Trophoblast cell (in vitro differentiated cells and primary cell): ENCODE results near the gene TCIRG1.

ENCODE experiments used
- DNase-seq, 2 donors: peaks; one replicate each; pipeline ENCODE4 v3.0.0-alpha.2; 2016
- H2AFZ ChIP-seq: 2 replicates; pipeline ENCODE4 v1.6.1; 2013; ENCODE audit warnings: low read length, moderate library complexity, mild to moderate bottlenecking; ENCODE audit not compliant: insufficient read depth, poor library complexity
- H2AK5ac ChIP-seq: 2 replicates; pipeline ENCODE4 v1.6.1; 2013; ENCODE audit warnings: mild to moderate bottlenecking, low read length
- H2BK120ac ChIP-seq: 2 replicates; pipeline ENCODE4 v1.6.1; 2013; ENCODE audit warnings: low read length, mild to moderate bottlenecking, moderate library complexity; ENCODE audit not compliant: insufficient read depth, poor library complexity
- H2BK12ac ChIP-seq: 2 replicates; pipeline ENCODE4 v1.6.1; 2013; ENCODE audit warnings: mild to moderate bottlenecking, low read length, moderate library complexity
- H2BK5ac ChIP-seq: 2 replicates; pipeline ENCODE4 v1.6.1; 2013; ENCODE audit warnings: low read length, low read depth, moderate library complexity, mild to moderate bottlenecking; ENCODE audit not compliant: poor library complexity
- H3K14ac ChIP-seq: 2 replicates; pipeline ENCODE4 v1.6.1; 2013; ENCODE audit warnings: mild to moderate bottlenecking, low read length
- H3K18ac ChIP-seq: 2 replicates; pipeline ENCODE4 v1.6.1; 2013; ENCODE audit warnings: mild to moderate bottlenecking, low read length
- H3K23ac ChIP-seq: 2 replicates; pipeline ENCODE4 v1.6.1; 2013; ENCODE audit warnings: low read length
- H3K27ac ChIP-seq: 2 replicates; pipeline ENCODE4 v1.5.1; 2013; ENCODE audit warnings: low read depth, mild to moderate bottlenecking, inconsistent platforms, low read length, moderate library complexity
- H3K27me3 ChIP-seq: 2 replicates; pipeline ENCODE4 v1.6.1; 2013; ENCODE audit warnings: inconsistent platforms, mild to moderate bottlenecking, low read length, moderate library complexity; ENCODE audit not compliant: insufficient read depth
- H3K36me3 ChIP-seq, 2 experiments: 1 replicate in 1 of 2; 2 replicates in 1 of 2; pipeline ENCODE4 v1.6.1; 2013; ENCODE audit warnings: low read length in 2 of 2, mild to moderate bottlenecking in 2 of 2, moderate library complexity in 1 of 2; ENCODE audit not compliant: insufficient read depth in 2 of 2, control insufficient read depth in 1 of 2
- H3K4ac ChIP-seq: 2 replicates; pipeline ENCODE4 v1.6.1; 2013; ENCODE audit warnings: low read depth, mild to moderate bottlenecking, low read length, moderate library complexity
- H3K4me1 ChIP-seq, 2 experiments: 1 replicate in 1 of 2; 2 replicates in 1 of 2; pipeline ENCODE4 v1.6.1; 2013; ENCODE audit warnings: low read length in 2 of 2, mild to moderate bottlenecking in 2 of 2, moderate library complexity in 1 of 2; ENCODE audit not compliant: insufficient read depth in 2 of 2, control insufficient read depth in 1 of 2
- H3K4me2 ChIP-seq: 2 replicates; pipeline ENCODE4 v1.6.1; 2013; ENCODE audit warnings: inconsistent platforms, mild to moderate bottlenecking, low read length, moderate library complexity
- H3K4me3 ChIP-seq: 2 replicates; pipeline ENCODE4 v1.5.1; 2013; ENCODE audit warnings: mild to moderate bottlenecking, low read depth, low read length, inconsistent platforms
- H3K79me1 ChIP-seq: one replicate; pipeline ENCODE4 v1.6.1; 2013; ENCODE audit warnings: low read length
- H3K79me2 ChIP-seq: 2 replicates; pipeline ENCODE4 v1.6.1; 2013; ENCODE audit warnings: low read length, mild to moderate bottlenecking; ENCODE audit not compliant: control insufficient read depth, insufficient read depth, poor library complexity
- H3K9ac ChIP-seq: 2 replicates; pipeline ENCODE4 v1.6.1; 2013; ENCODE audit warnings: mild to moderate bottlenecking, low read length
- H3K9me3 ChIP-seq: 2 replicates; pipeline ENCODE4 v1.6.1; 2013; ENCODE audit warnings: low read depth, mild to moderate bottlenecking, control low read depth, inconsistent platforms, low read length; ENCODE audit not compliant: insufficient read depth
- H4K12ac ChIP-seq: 2 replicates; pipeline ENCODE4 v1.6.1; 2013; ENCODE audit warnings: low read depth, mild to moderate bottlenecking, low read length, moderate library complexity
- H4K8ac ChIP-seq: 2 replicates; pipeline ENCODE4 v1.6.1; 2013; ENCODE audit warnings: low read depth, mild to moderate bottlenecking, low read length, moderate library complexity
- H4K91ac ChIP-seq: one replicate; pipeline ENCODE4 v1.6.1; 2013; ENCODE audit warnings: low read depth, mild to moderate bottlenecking, low read length, moderate library complexity
- WGBS: extraction: QIAGEN DNeasy Blood & Tissue Kit; methylation state at CpG from one replicate; pipeline ENCODE4 v1.1.7; 2013; ENCODE audit warnings: missing lambda C conversion rate; ENCODE audit not compliant: insufficient read length, insufficient coverage; ENCODE audit errors: extremely low coverage; 5-methylcytosine and 5-hydroxymethylcytosine counted together

Gene TCIRG1

DNA sequence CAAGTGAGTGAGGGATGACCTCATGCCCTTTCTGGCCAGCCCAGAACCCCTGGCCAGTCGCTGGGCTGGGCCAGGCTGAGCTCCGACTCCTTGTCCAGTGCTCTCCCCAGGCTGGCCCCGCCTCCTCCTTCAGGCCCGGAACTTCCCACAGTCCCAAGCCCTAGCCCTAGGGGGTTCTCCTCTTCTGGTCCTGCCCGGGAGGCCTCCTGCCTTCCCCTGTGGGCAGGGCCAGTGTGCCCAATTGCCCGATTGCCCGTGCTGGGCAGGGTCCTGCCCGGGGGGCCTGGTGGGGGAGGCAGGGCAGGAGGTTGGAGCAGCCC lies 4.2 kb downstream of the TCIRG1 start:
- no peak overlapping the region for H2BK120ac ChIP-seq
- H3K27me3 ChIP-seq, result no peaks in the 10 kb centered on the region
- H3K23ac ChIP-seq, result no peak overlapping the region
- peaks cover 4% of the 10 kb centered on the region for H3K79me2 ChIP-seq
- no peak overlapping the region for H3K9ac ChIP-seq
- no peak overlapping the region for H3K4me2 ChIP-seq
- no peak overlapping the region for H2AK5ac ChIP-seq
- no CpG with 5 or more reads among the region's 8 CpGs for WGBS
- H4K12ac ChIP-seq, result no peak overlapping the region
- H4K91ac ChIP-seq, result no peak overlapping the region
- no peak overlapping the region for H2BK12ac ChIP-seq
- no peak overlapping the region for H3K4ac ChIP-seq
- H3K18ac ChIP-seq, result no peak overlapping the region
- peaks cover 18 to 20% of the 10 kb centered on the region in 2 experiments for H3K4me1 ChIP-seq
- DNase-seq, result no peak
- no peak overlapping the region for H3K27ac ChIP-seq
- H3K4me3 ChIP-seq, result no peak overlapping the region
- no peak overlapping the region for H4K8ac ChIP-seq
- H3K9me3 ChIP-seq, result peaks cover 3% of the 10 kb centered on the region
- no peak overlapping the region for H2AFZ ChIP-seq
- peaks cover 17% of the 10 kb centered on the region for H3K79me1 ChIP-seq
- no peak overlapping the region for H2BK5ac ChIP-seq
- no peak overlapping the region for H3K14ac ChIP-seq
- H3K36me3 ChIP-seq, result peaks cover 41 to 43% of the 10 kb centered on the region in 2 experiments

DNA sequence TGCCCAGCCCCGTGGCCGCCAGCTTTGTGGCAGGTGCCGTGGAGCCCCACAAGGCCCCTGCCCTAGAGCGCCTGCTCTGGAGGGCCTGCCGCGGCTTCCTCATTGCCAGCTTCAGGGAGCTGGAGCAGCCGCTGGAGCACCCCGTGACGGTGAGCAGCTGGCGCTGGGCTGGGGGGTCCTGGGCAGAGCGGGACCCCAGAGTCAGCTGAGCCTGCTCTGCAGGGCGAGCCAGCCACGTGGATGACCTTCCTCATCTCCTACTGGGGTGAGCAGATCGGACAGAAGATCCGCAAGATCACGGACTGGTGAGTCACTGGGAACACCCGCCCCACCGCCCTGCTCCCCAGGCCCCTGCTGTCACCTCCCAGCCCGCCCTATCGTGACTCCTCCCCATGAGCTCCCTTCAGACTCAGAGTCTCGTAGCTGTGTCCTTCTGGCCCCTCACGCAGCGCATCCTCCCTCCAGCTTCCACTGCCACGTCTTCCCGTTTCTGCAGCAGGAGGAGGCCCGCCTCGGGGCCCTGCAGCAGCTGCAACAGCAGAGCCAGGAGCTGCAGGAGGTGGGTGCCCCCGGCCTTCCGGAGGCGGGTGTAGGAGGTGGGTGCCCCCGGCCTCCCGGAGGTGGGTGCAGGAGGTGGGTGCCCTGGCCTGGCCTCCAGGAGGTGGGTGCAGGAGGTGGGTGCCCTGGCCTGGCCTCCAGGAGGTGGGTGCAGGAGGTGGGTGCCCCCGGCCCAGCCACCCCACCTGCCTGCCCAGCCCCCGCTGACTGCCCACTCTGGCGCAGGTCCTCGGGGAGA lies 4.7 kb downstream of the TCIRG1 start:
- no peak overlapping the region for H2AK5ac ChIP-seq

DNA sequence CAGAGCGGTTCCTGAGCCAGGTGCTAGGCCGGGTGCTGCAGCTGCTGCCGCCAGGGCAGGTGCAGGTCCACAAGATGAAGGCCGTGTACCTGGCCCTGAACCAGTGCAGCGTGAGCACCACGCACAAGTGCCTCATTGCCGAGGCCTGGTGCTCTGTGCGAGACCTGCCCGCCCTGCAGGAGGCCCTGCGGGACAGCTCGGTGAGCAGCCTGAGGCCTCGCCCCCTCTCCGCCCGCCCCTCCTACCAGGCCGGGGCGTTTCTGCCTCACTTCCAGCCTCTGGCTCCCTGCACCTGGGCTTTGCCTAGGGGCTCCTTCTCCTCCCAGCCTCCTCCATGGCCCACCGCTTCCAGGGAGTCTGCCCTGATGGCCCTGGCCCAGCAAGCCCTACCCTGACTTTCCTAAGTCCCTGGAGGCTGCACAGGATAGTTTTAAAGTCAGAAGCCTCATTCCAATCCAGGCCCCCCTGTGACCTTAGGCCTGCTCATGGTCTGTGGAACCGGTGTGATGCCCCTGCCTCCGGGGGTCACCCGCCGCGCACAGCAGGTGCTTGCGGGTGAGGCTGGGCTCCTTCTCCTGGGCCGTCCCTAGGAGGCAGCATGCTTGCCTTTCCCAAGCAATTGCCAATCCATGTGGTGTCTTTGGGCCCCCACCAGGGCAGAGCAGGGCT lies 5.5 kb downstream of the TCIRG1 start:
- no peak overlapping the region for H3K4ac ChIP-seq
- H3K9me3 ChIP-seq, result peaks cover 3% of the 10 kb centered on the region
- no peak overlapping the region for H3K4me2 ChIP-seq
- no peak overlapping the region for H3K4me3 ChIP-seq
- H2BK5ac ChIP-seq, result no peak overlapping the region
- H3K36me3 ChIP-seq, result peaks cover 51 to 54% of the 10 kb centered on the region in 2 experiments
- H4K12ac ChIP-seq, result no peak overlapping the region
- H3K18ac ChIP-seq, result no peak overlapping the region
- H3K79me1 ChIP-seq, result peaks cover 6% of the 10 kb centered on the region
- no peak overlapping the region for H2AK5ac ChIP-seq
- no peaks in the 10 kb centered on the region for H3K27me3 ChIP-seq
- H2BK120ac ChIP-seq, result no peak overlapping the region
- H3K9ac ChIP-seq, result no peak overlapping the region
- no CpG with 5 or more reads among the region's 24 CpGs for WGBS
- DNase-seq, result no peak
- no peak overlapping the region for H3K27ac ChIP-seq
- H2BK12ac ChIP-seq, result no peak overlapping the region
- H4K91ac ChIP-seq, result no peak overlapping the region
- H3K79me2 ChIP-seq, result peaks cover 2% of the 10 kb centered on the region
- no peak overlapping the region for H3K23ac ChIP-seq
- no peak overlapping the region for H3K14ac ChIP-seq
- H4K8ac ChIP-seq, result no peak overlapping the region
- H3K4me1 ChIP-seq, result peaks cover 10 to 11% of the 10 kb centered on the region in 2 experiments
- no peak overlapping the region for H2AFZ ChIP-seq

More for the DNA sequence above, 4.7 kb downstream of the TCIRG1 start:
- H3K27ac ChIP-seq, result no peak overlapping the region
- H2BK5ac ChIP-seq, result no peak overlapping the region
- peaks cover 44 to 46% of the 10 kb centered on the region in 2 experiments for H3K36me3 ChIP-seq
- no peak overlapping the region for H3K4me2 ChIP-seq
- no peak overlapping the region for H3K4ac ChIP-seq
- H3K23ac ChIP-seq, result no peak overlapping the region
- no peaks in the 10 kb centered on the region for H3K27me3 ChIP-seq
- no peak overlapping the region for H2AFZ ChIP-seq
- no peak overlapping the region for H4K8ac ChIP-seq
- no peak for DNase-seq
- H3K4me1 ChIP-seq, result peaks cover 12 to 15% of the 10 kb centered on the region in 2 experiments
- H3K79me1 ChIP-seq, result peaks cover 12% of the 10 kb centered on the region
- no peak overlapping the region for H3K14ac ChIP-seq
- no peak overlapping the region for H2BK120ac ChIP-seq
- peaks cover 3% of the 10 kb centered on the region for H3K79me2 ChIP-seq
- no peak overlapping the region for H4K91ac ChIP-seq
- peaks cover 3% of the 10 kb centered on the region for H3K9me3 ChIP-seq
- H3K4me3 ChIP-seq, result no peak overlapping the region
- no peak overlapping the region for H3K18ac ChIP-seq
- H4K12ac ChIP-seq, result no peak overlapping the region
- no peak overlapping the region for H2BK12ac ChIP-seq
- WGBS, result no CpG with 5 or more reads among the region's 36 CpGs
- H3K9ac ChIP-seq, result no peak overlapping the region

DNA sequence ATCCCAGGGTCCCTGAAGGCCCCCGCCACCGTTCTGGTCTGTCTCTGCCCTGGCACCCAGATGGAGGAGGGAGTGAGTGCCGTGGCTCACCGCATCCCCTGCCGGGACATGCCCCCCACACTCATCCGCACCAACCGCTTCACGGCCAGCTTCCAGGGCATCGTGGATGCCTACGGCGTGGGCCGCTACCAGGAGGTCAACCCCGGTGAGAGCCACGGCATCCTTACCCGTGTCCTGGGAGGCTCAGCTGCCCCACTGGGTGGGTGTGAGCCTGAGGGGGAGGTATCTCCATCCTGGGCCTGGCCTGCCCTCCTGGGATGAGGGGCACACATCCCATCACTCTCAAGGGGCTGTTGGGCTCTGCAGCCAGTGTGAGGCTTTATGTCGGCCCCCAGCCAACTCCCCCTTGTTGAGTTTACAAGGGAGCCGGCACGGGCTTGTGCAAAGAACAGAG lies 6.1 kb downstream of the TCIRG1 start:
- peaks cover 3% of the 10 kb centered on the region for H3K9me3 ChIP-seq
- no peak overlapping the region for H3K18ac ChIP-seq
- no peak overlapping the region for H3K4ac ChIP-seq
- no peak overlapping the region for H4K8ac ChIP-seq
- H2AFZ ChIP-seq, result no peak overlapping the region
- H3K4me1 ChIP-seq, result peaks cover 7 to 8% of the 10 kb centered on the region in 2 experiments
- H4K12ac ChIP-seq, result no peak overlapping the region
- H2BK120ac ChIP-seq, result no peak overlapping the region
- H4K91ac ChIP-seq, result no peak overlapping the region
- no peak overlapping the region for H3K27ac ChIP-seq
- peaks cover 6% of the 10 kb centered on the region for H3K79me1 ChIP-seq
- DNase-seq, result no peak
- no peak overlapping the region for H3K23ac ChIP-seq
- H3K14ac ChIP-seq, result no peak overlapping the region
- H3K27me3 ChIP-seq, result no peaks in the 10 kb centered on the region
- H2BK5ac ChIP-seq, result no peak overlapping the region
- H3K4me2 ChIP-seq, result no peak overlapping the region
- H3K9ac ChIP-seq, result no peak overlapping the region
- H3K36me3 ChIP-seq, result peaks cover 58 to 60% of the 10 kb centered on the region in 2 experiments
- H3K4me3 ChIP-seq, result no peak overlapping the region
- no CpG with 5 or more reads among the region's 18 CpGs for WGBS
- peaks cover 2% of the 10 kb centered on the region for H3K79me2 ChIP-seq
- H2AK5ac ChIP-seq, result no peak overlapping the region
- H2BK12ac ChIP-seq, result no peak overlapping the region
